ENCODE measurements around the gene ZNF550.

ZNF550 gene

GRCh38 chr19:57559404-57560025 is at the start of gene ZNF550:
TSS of gene ZNF550 (minus strand) at chr19:57559863. CDS start at chr19:57559682, 181 bp downstream.
- peaks cover 43% of the 10 kb centered on the region for H3K9me3 ChIP-seq (ENCODE audit: control insufficient read depth, insufficient read depth, low read depth, low read length)
- H3K9ac ChIP-seq (ENCODE audit: low read length): peak within 1 kb of the TSS; percentile 81
- H3K27me3 ChIP-seq (ENCODE audit: control insufficient read depth, insufficient read depth, low read length): no peaks in the 10 kb centered on the region
- 0 out of 2 replicates have a peak, but pooled peaks cover 5% of the 10 kb centered on the region for H3K4me1 ChIP-seq (ENCODE audit: control insufficient read depth, insufficient read depth, low read length)
- peak within 1 kb of the TSS; percentile 95 for H3K4me3 ChIP-seq (ENCODE audit: low read depth, low read length)
- H3K27ac ChIP-seq (ENCODE audit: low read depth, low read length): no peak within 1 kb of the TSS
- H3K36me3 ChIP-seq (ENCODE audit: control insufficient read depth, insufficient read depth, low read length): peaks cover 19% of the 10 kb centered on the region

- peaks cover 46% of the 10 kb centered on the region for H3K36me3 ChIP-seq (ENCODE audit: control insufficient read depth, insufficient read depth, low read length)
- H3K4me1 ChIP-seq (ENCODE audit: control insufficient read depth, insufficient read depth, low read length): no peaks in the 10 kb centered on the region
- H3K9ac ChIP-seq (ENCODE audit: low read length): no peak overlapping the region
- no peaks in the 10 kb centered on the region for H3K27me3 ChIP-seq (ENCODE audit: control insufficient read depth, insufficient read depth, low read length)
- H3K9me3 ChIP-seq (ENCODE audit: control insufficient read depth, insufficient read depth, low read depth, low read length): peaks cover 13% of the 10 kb centered on the region
- no peak overlapping the region for H3K27ac ChIP-seq (ENCODE audit: low read depth, low read length)
- H3K4me3 ChIP-seq (ENCODE audit: low read depth, low read length): no peak overlapping the region
These were observed 47.3 kb upstream of the ZNF550 start for GRCh38 chr19:57606931-57607330.

- Histone ChIP-seq H3K4me3 (ENCODE audit: low read depth, low read length) (peak within 1 kb of the TSS; percentile 96), H3K9me3 (ENCODE audit: control insufficient read depth, insufficient read depth, low read depth, low read length) (peaks cover 7% of the 10 kb centered on the region; the same call in 1 of the 2 replicates), H3K4me1 (ENCODE audit: control insufficient read depth, insufficient read depth, low read length) (peaks cover 6% of the 10 kb centered on the region; the same call in 1 of the 2 replicates), H3K27me3 (ENCODE audit: control insufficient read depth, insufficient read depth, low read length) (no peaks in the 10 kb centered on the region), H3K9ac (ENCODE audit: low read length) (peak within 1 kb of the TSS; percentile 69), H3K36me3 (ENCODE audit: control insufficient read depth, insufficient read depth, low read length) (peaks cover 12% of the 10 kb centered on the region), H3K27ac (ENCODE audit: low read depth, low read length) (no peak within 1 kb of the TSS)
These were observed 40.2 kb upstream of the ZNF550 start, which contains the start of gene ZNF530 for GRCh38 chr19:57599761-57600383. TSS of gene ZNF530 (plus strand) at chr19:57599885. CDS start at chr19:57604346, 4,461 bp downstream.

- peaks cover 9% of the 10 kb centered on the region; the same call in 1 of the 2 replicates for H3K9me3 ChIP-seq (ENCODE audit: control insufficient read depth, insufficient read depth, low read depth, low read length)
- H3K27me3 ChIP-seq (ENCODE audit: control insufficient read depth, insufficient read depth, low read length): no peaks in the 10 kb centered on the region
- H3K27ac ChIP-seq (ENCODE audit: low read depth, low read length): no peak overlapping the region
- H3K9ac ChIP-seq (ENCODE audit: low read length): no peak overlapping the region
- peaks cover 6% of the 10 kb centered on the region; the same call in 1 of the 2 replicates for H3K4me1 ChIP-seq (ENCODE audit: control insufficient read depth, insufficient read depth, low read length)
- H3K36me3 ChIP-seq (ENCODE audit: control insufficient read depth, insufficient read depth, low read length): peaks cover 7% of the 10 kb centered on the region
- peak overlapping the region; percentile 96 for H3K4me3 ChIP-seq (ENCODE audit: low read depth, low read length)
These were observed 39.7 kb upstream of the ZNF550 start for GRCh38 chr19:57599377-57599760.

GRCh38 chr19:57587529-57587928 is 27.9 kb upstream of the ZNF550 start:
- Histone ChIP-seq H3K4me3 (ENCODE audit: low read depth, low read length) (no peak overlapping the region), H3K4me1 (ENCODE audit: control insufficient read depth, insufficient read depth, low read length) (no peaks in the 10 kb centered on the region), H3K27ac (ENCODE audit: low read depth, low read length) (no peak overlapping the region), H3K9ac (ENCODE audit: low read length) (no peak overlapping the region), H3K9me3 (ENCODE audit: control insufficient read depth, insufficient read depth, low read depth, low read length) (peaks cover 81% of the 10 kb centered on the region), H3K36me3 (ENCODE audit: control insufficient read depth, insufficient read depth, low read length) (peaks cover 71% of the 10 kb centered on the region), H3K27me3 (ENCODE audit: control insufficient read depth, insufficient read depth, low read length) (no peaks in the 10 kb centered on the region)

- peaks cover 58% of the 10 kb centered on the region for H3K9me3 ChIP-seq (ENCODE audit: control insufficient read depth, insufficient read depth, low read depth, low read length)
- H3K27me3 ChIP-seq (ENCODE audit: control insufficient read depth, insufficient read depth, low read length): no peaks in the 10 kb centered on the region
- peak within 1 kb of the TSS; percentile 73 for H3K9ac ChIP-seq (ENCODE audit: low read length)
- H3K4me1 ChIP-seq (ENCODE audit: control insufficient read depth, insufficient read depth, low read length): no peaks in the 10 kb centered on the region
- H3K36me3 ChIP-seq (ENCODE audit: control insufficient read depth, insufficient read depth, low read length): peaks cover 34% of the 10 kb centered on the region
- H3K27ac ChIP-seq (ENCODE audit: low read depth, low read length): 0 out of 2 replicates have a peak within 1 kb of the TSS, but pooled peaks have one; percentile 13
- H3K4me3 ChIP-seq (ENCODE audit: low read depth, low read length): peak within 1 kb of the TSS; percentile 79
These were observed 24.1 kb upstream of the ZNF550 start, which contains the start of gene ZIK1 for GRCh38 chr19:57583521-57584416. TSS of gene ZIK1 (plus strand) at chr19:57584145. CDS start at chr19:57584357, 212 bp downstream.

GRCh38 chr19:57583104-57583520 is 23.4 kb upstream of the ZNF550 start:
- no peak overlapping the region for H3K9ac ChIP-seq (ENCODE audit: low read length)
- peaks cover 53% of the 10 kb centered on the region for H3K9me3 ChIP-seq (ENCODE audit: control insufficient read depth, insufficient read depth, low read depth, low read length)
- H3K27ac ChIP-seq (ENCODE audit: low read depth, low read length): no peak overlapping the region
- H3K27me3 ChIP-seq (ENCODE audit: control insufficient read depth, insufficient read depth, low read length): no peaks in the 10 kb centered on the region
- peaks cover 1% of the 10 kb centered on the region; the same call in 1 of the 2 replicates for H3K4me1 ChIP-seq (ENCODE audit: control insufficient read depth, insufficient read depth, low read length)
- H3K4me3 ChIP-seq (ENCODE audit: low read depth, low read length): peak overlapping the region; percentile 79
- H3K36me3 ChIP-seq (ENCODE audit: control insufficient read depth, insufficient read depth, low read length): peaks cover 27% of the 10 kb centered on the region

- H3K4me3 ChIP-seq (ENCODE audit: low read depth, low read length): peak within 1 kb of the TSS; percentile 85
- H3K4me1 ChIP-seq (ENCODE audit: control insufficient read depth, insufficient read depth, low read length): peaks cover 4% of the 10 kb centered on the region
- H3K27me3 ChIP-seq (ENCODE audit: control insufficient read depth, insufficient read depth, low read length): no peaks in the 10 kb centered on the region
- peaks cover 43% of the 10 kb centered on the region for H3K36me3 ChIP-seq (ENCODE audit: control insufficient read depth, insufficient read depth, low read length)
- peak within 1 kb of the TSS; percentile 68 for H3K9ac ChIP-seq (ENCODE audit: low read length)
- no peak within 1 kb of the TSS for H3K27ac ChIP-seq (ENCODE audit: low read depth, low read length)
- peaks cover 66% of the 10 kb centered on the region for H3K9me3 ChIP-seq (ENCODE audit: control insufficient read depth, insufficient read depth, low read depth, low read length)
These were observed 19.0 kb upstream of the ZNF550 start, which contains the start of gene ZNF416 for GRCh38 chr19:57578487-57579205. TSS of gene ZNF416 (minus strand) at chr19:57578911. CDS start at chr19:57578704, 207 bp downstream.

- peaks cover 63% of the 10 kb centered on the region for H3K36me3 ChIP-seq (ENCODE audit: control insufficient read depth, insufficient read depth, low read length)
- no peak overlapping the region for H3K27ac ChIP-seq (ENCODE audit: low read depth, low read length)
- no peak overlapping the region for H3K4me3 ChIP-seq (ENCODE audit: low read depth, low read length)
- H3K9me3 ChIP-seq (ENCODE audit: control insufficient read depth, insufficient read depth, low read depth, low read length): peaks cover 73% of the 10 kb centered on the region
- H3K27me3 ChIP-seq (ENCODE audit: control insufficient read depth, insufficient read depth, low read length): no peaks in the 10 kb centered on the region
- peaks cover 4% of the 10 kb centered on the region for H3K4me1 ChIP-seq (ENCODE audit: control insufficient read depth, insufficient read depth, low read length)
- no peak overlapping the region for H3K9ac ChIP-seq (ENCODE audit: low read length)
These were observed 17.0 kb upstream of the ZNF550 start for GRCh38 chr19:57576661-57577060.

- Histone ChIP-seq H3K27me3 (ENCODE audit: control insufficient read depth, insufficient read depth, low read length) (no peaks in the 10 kb centered on the region), H3K9ac (ENCODE audit: low read length) (no peak overlapping the region), H3K4me1 (ENCODE audit: control insufficient read depth, insufficient read depth, low read length) (no peaks in the 10 kb centered on the region), H3K27ac (ENCODE audit: low read depth, low read length) (no peak overlapping the region), H3K9me3 (ENCODE audit: control insufficient read depth, insufficient read depth, low read depth, low read length) (peaks cover 94% of the 10 kb centered on the region), H3K36me3 (ENCODE audit: control insufficient read depth, insufficient read depth, low read length) (peaks cover 68% of the 10 kb centered on the region), H3K4me3 (ENCODE audit: low read depth, low read length) (no peak overlapping the region)
These were observed 12.8 kb upstream of the ZNF550 start for GRCh38 chr19:57572415-57572947.

Data from HUES6 (cell line).